Retinal pigment epithelial cell (primary cell): ENCODE data around the gene EXOC4.

Source experiments
- DNase-seq: peaks from one replicate; pipeline ENCODE4 v3.0.0-alpha.2; 2010; ENCODE audit warnings: low read depth
- H3K4me3 ChIP-seq: 2 replicates; pipeline ENCODE4 v1.5.1; 2011; ENCODE audit warnings: mild to moderate bottlenecking, low read length, control low read depth, moderate library complexity
- CTCF ChIP-seq: conservative IDR thresholded peaks from 2 replicates; pipeline ENCODE4 v1.5.1; 2011; ENCODE audit warnings: low read depth, low read length, control low read depth, inconsistent platforms

Gene EXOC4

GRCh38 chr7:133394369-133394768 is 141.5 kb downstream of the EXOC4 start:
- DNase-seq = no peak
- no peak overlapping the region for H3K4me3 ChIP-seq
- no peak for TF ChIP-seq CTCF

DNA sequence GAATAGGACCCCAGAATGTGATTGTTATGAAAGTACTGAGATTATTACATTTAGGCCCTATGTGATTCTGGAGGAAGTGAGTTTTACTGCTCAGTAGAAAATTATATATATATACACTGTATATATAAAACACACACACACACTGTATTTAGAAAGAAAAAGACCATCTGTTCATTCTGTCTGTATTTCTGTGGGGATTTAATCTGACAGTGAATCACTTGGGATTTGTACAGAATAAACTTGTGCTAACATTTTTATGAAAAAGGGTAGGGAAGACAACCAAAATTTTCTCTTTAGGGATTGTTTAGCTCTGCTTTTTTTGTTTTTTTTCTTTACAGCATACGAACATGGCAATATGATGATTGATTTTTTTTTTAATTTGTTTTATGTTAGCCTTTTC is 142.7 kb downstream of the EXOC4 start:
- H3K4me3 ChIP-seq = no peak overlapping the region
- no peak for DNase-seq
- no peak for TF ChIP-seq CTCF

DNA sequence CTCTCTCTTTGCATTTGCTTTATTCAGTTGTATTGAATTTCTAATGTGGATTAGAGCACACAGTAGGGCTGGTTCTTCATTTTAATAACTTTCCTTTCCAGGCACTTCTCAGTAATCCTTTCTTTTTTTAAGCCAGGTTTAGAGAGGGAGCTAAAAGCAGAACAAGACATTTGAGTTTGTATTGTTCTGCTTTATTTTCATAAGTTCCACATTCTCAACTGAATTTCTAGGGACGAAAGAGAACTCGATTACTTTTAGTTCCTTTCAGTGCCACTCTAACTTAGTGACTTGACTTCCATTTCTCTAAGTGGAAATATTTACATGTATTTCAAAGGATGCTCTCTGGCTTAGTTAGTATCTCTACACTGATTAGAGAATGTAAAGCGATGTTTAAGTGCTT is 145.6 kb downstream of the EXOC4 start:
- TF ChIP-seq CTCF = no peak
- H3K4me3 ChIP-seq = no peak overlapping the region
- no peak for DNase-seq

DNA sequence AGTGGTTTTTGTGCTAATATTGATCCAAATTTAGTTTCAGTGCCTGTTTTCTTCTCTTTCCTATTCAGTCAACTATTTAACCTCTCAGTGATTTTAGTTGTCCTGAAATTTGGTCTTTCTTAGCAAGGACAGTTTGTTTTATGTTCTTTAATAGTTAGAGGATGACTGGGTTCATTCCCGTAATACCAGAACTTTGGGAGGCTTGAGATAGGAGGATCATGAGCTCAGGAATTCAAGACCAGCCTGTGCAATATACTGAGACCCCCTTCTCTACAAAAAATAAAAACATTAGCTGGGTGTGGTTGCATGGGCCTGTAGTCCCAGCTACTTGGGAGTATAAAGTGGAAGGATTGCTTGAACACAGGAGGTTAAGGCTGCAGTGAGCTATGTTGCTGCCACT is 148.3 kb downstream of the EXOC4 start:
- DNase-seq = no peak

GRCh38 chr7:133408212-133408611 is 155.3 kb downstream of the EXOC4 start:
- DNase-seq = no peak
- no peak for TF ChIP-seq CTCF
- H3K4me3 ChIP-seq = no peak overlapping the region

More for the DNA sequence above, 148.3 kb downstream of the EXOC4 start:
- TF ChIP-seq CTCF = no peak
- no peak overlapping the region for H3K4me3 ChIP-seq

DNA sequence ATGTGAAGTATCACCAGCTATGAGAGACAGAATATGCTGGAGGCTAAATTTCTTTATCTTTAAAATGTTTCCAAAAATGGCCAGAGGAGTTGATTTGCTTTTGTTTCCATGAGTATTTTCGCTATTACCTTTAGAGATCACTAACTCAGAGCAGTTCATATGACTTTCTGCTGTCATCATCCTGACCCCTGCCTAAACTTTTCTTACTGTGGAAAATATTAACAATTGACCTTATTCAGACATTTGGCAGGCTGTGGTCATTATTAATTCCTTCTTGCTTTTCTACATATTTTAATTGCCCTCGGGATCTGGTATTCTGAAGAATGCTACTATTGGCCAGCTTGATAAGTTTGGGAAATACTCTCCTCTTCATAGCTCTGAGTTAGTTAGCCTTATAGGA is 156.5 kb downstream of the EXOC4 start:
- TF ChIP-seq CTCF = no peak
- H3K4me3 ChIP-seq = no peak overlapping the region

DNA sequence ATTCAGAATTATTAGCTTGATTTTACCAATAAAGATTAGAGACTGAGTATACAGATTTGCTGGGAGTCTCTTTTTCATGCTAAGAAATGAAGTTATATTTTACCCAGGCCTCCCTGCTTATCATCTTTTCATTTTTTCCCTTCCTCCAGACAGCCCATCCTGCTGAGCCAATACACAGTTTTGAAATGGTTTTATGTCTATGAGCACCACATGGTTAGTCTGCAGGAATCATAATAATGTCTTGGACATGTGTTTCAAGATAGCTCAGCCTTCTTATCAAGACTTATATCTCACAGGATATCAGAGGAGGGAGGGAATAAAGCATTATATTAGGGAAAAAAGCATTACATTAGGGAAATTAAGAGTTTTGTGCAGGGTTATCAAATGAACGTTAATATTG is 157.1 kb downstream of the EXOC4 start:
- H3K4me3 ChIP-seq = no peak overlapping the region
- no peak for TF ChIP-seq CTCF
- DNase-seq = no peak

More for the DNA sequence above, 156.5 kb downstream of the EXOC4 start:
- no peak for DNase-seq
